HepG2 (cell line): ENCODE results near the gene SLC35F3. TPM values are rescaled to one million over a fixed set of nuclear protein-coding genes. Genes with fewer than 3 reads are reported as not detected.

ENCODE experiments used
- ATAC-seq: fragments of 200-7000 bp; cut with Tn5 transposase; 3 replicates; pipeline ENCODE4 v1.9.1; 2020; ENCODE audit warnings: mild to moderate bottlenecking, moderate library complexity
- BruUV-seq: library from RNA; stranded (reverse); fragments of 400-500 nt; replicated peaks from 2 replicates; lab custom pipeline; 2021; lab: Mats Ljungman, UMichigan
- CTCF ChIA-PET: fragments of 300-600 bp; formaldehyde crosslinking; extraction: SDS; loops from one replicate; lab custom pipeline; 2021; ENCODE audit warnings: low total read pairs, inconsistent platforms, low intra/inter-chr PET ratio; lab: Yijun Ruan, JAX
- POLR2A ChIA-PET: fragments of 350-600 bp; sonication (Branson Sonifier 250); formaldehyde crosslinking; loops from one replicate; lab custom pipeline; 2020; ENCODE audit warnings: antibody characterized with exemption, inconsistent platforms; lab: Yijun Ruan, JAX
- DNase-seq: peaks from one replicate; pipeline ENCODE4 v3.0.0-alpha.2; 2015; ENCODE audit warnings: low spot score
- FAIRE-seq: peaks from 3 replicates; lab custom pipeline; 2011; peaks lifted over from hg19 to GRCh38; lab: Jason Lieb, UNC
- H2AFZ ChIP-seq: one replicate; pipeline ENCODE4 v1.6.1; 2011; ENCODE audit warnings: low read length, inconsistent platforms
- H3K27ac ChIP-seq: fragments of 300-600 bp; 3 replicates; pipeline ENCODE4 v1.8.0; 2011; ENCODE audit warnings: mixed run types, mild to moderate bottlenecking, mixed read lengths, low read length, inconsistent platforms; ENCODE audit not compliant: insufficient read depth; ENCODE audit errors: extremely low read length
- H3K27me3 ChIP-seq, 2 experiments: fragments of 200-600 bp in 1 of 2; 2 replicates in 1 of 2; 3 replicates in 1 of 2; pipeline versions ENCODE4 v1.6.0 to v1.8.0; 2011; ENCODE audit warnings: low read length in 2 of 2, mild to moderate bottlenecking in 2 of 2, moderate library complexity in 2 of 2, inconsistent platforms in 1 of 2; ENCODE audit not compliant: insufficient read depth in 2 of 2, control insufficient read depth in 1 of 2
- H3K36me3 ChIP-seq, 2 experiments: fragments of 200-600 bp in 1 of 2; replicated peaks in 1 of 2; 2 replicates in 1 of 2; 3 replicates in 1 of 2; pipeline versions ENCODE4 v1.5.1 to v1.8.0; 2011; ENCODE audit warnings: low read length in 2 of 2, inconsistent platforms in 1 of 2; ENCODE audit not compliant: insufficient read depth in 2 of 2, control insufficient read depth in 1 of 2
- H3K4me1 ChIP-seq: 2 replicates; pipeline ENCODE4 v1.5.1; 2012; ENCODE audit warnings: low read length, inconsistent platforms; ENCODE audit not compliant: insufficient read depth
- H3K4me2 ChIP-seq: 2 replicates; pipeline ENCODE4 v1.6.0; 2011; ENCODE audit warnings: low read depth, low read length, inconsistent platforms
- H3K4me3 ChIP-seq, 3 experiments: fragments of 200-600 bp in 1 of 3; sonication (generic), shearing (Covaris generic) in 1 of 3; replicated peaks in 1 of 3; 2 replicates each; pipeline ENCODE4 v1.5.1; 2011 to 2016; ENCODE audit warnings: low read length in 3 of 3, inconsistent platforms in 2 of 3, low read depth in 2 of 3, mild to moderate bottlenecking in 2 of 3, control low read depth in 1 of 3, mixed read lengths in 1 of 3; ENCODE audit not compliant: insufficient read depth in 1 of 3
- H3K79me2 ChIP-seq: one replicate; pipeline ENCODE4 v1.6.1; 2011; ENCODE audit warnings: low read length, inconsistent platforms; ENCODE audit not compliant: insufficient read depth
- H3K9ac ChIP-seq: 2 replicates; pipeline ENCODE4 v1.6.0; 2011; ENCODE audit warnings: mild to moderate bottlenecking, low read depth, low read length, inconsistent platforms; ENCODE audit not compliant: insufficient read depth
- H3K9me3 ChIP-seq: 2 replicates; pipeline ENCODE4 v1.5.1; 2012; ENCODE audit warnings: mild to moderate bottlenecking, low read length
- H4K20me1 ChIP-seq: 2 replicates; pipeline ENCODE4 v1.6.0; 2011; ENCODE audit warnings: inconsistent platforms, mild to moderate bottlenecking, low read length, moderate library complexity; ENCODE audit not compliant: insufficient read depth
- AGO2 ChIP-seq: fragments of 200-400 bp; formaldehyde crosslinking; optimal IDR thresholded peaks from 2 replicates; pipeline ENCODE3; 2017; ENCODE audit warnings: mild to moderate bottlenecking, low read depth, low read length, moderate library complexity
- ARID3A ChIP-seq: IDR thresholded peaks from 2 replicates; pipeline ENCODE4 v1.6.1; 2012; ENCODE audit warnings: low read depth, low read length, improper control_type of control experiment
- BRCA1 ChIP-seq: sonication (generic); formaldehyde crosslinking; IDR thresholded peaks from 2 replicates; pipeline ENCODE4 v1.4.0; 2020; ENCODE audit warnings: missing genetic modification reagents
- HOXA9 ChIP-seq: sonication (generic); formaldehyde crosslinking; IDR thresholded peaks from 2 replicates; pipeline ENCODE4 v1.8.1; 2022; ENCODE audit warnings: missing genetic modification reagents, mild to moderate bottlenecking, moderate library complexity, borderline replicate concordance
- KAT8 ChIP-seq: IDR thresholded peaks from 2 replicates; pipeline ENCODE4 v1.6.1; 2016; ENCODE audit warnings: missing genetic modification reagents, missing compliant biosample characterization
- KLF11 ChIP-seq: IDR thresholded peaks from 2 replicates; pipeline ENCODE4 v1.6.1; 2016; ENCODE audit warnings: missing compliant biosample characterization
- MYNN ChIP-seq: sonication (generic); formaldehyde crosslinking; IDR thresholded peaks from 2 replicates; pipeline ENCODE4 v1.4.0; 2020; ENCODE audit warnings: mild to moderate bottlenecking, low read depth, missing genetic modification reagents
- PHF8 ChIP-seq: sonication (generic); formaldehyde crosslinking; IDR thresholded peaks from 2 replicates; pipeline ENCODE4 v1.5.0; 2020; ENCODE audit warnings: missing genetic modification reagents
- RFX3 ChIP-seq: IDR thresholded peaks from 2 replicates; pipeline ENCODE4 v1.6.1; 2016; ENCODE audit warnings: missing biosample characterization, missing genetic modification reagents
- SIX4 ChIP-seq: sonication (generic); formaldehyde crosslinking; IDR thresholded peaks from 2 replicates; pipeline ENCODE4 v1.4.0; 2020; ENCODE audit warnings: missing genetic modification reagents
- ZBTB25 ChIP-seq: IDR thresholded peaks from 2 replicates; pipeline ENCODE4 v1.6.1; 2018; ENCODE audit warnings: missing genetic modification reagents
- WGBS: methylation state at CpG from one replicate; pipeline ENCODE4 v1.1.6; 2017; ENCODE audit warnings: low lambda C conversion rate; 5-methylcytosine and 5-hydroxymethylcytosine counted together
- in situ Hi-C: cut with HindIII; loops from 2 replicates; pipeline ENCODE4 v1.10.0; 2017; ENCODE audit warnings: low pct_unique_long_range_greater_than_20kb; ENCODE audit not compliant: extremely low pct_ligation_motif_present
- intact Hi-C: fragments of 100-400 bp; cut with micrococcal nuclease; formaldehyde crosslinking; loops from one replicate; pipeline ENCODE4 v1.10.0; 2022; ENCODE audit not compliant: unreplicated experiment
- polyA plus RNA-seq, 8 experiments: library from polyadenylated mRNA; depleted of rRNA in 3 of 8; stranded (reverse) in 7 of 8; unstranded in 1 of 8; fragments of >200 nt; fragmentation: Illumina TruSeq in 4 of 8; extraction: Trizol in 4 of 8; gene quantifications; 2 replicates each; pipeline versions ENCODE4 v1.2.1 to v1.2.3, GENCODE V29; 2011 to 2016; ENCODE audit warnings: low read depth in 4 of 8, missing spikeins in 1 of 8, mixed read lengths in 1 of 8; ENCODE audit not compliant: insufficient read depth in 1 of 8
- total RNA-seq, 5 experiments: library from RNA; depleted of rRNA; stranded (reverse); fragments of >200 nt; fragmentation: Illumina TruSeq; extraction: Trizol; gene quantifications; 2 replicates each; pipeline ENCODE4 v1.2.3, GENCODE V29; 2016; ENCODE audit warnings: low read depth in 1 of 5

Gene SLC35F3
- total and polyA plus RNA-seq, 2 of the 13 experiments (the other 11 are each of a cell fraction or from before 2014, with no cell fraction given) = not detected

- DNase-seq = no peak
- intact Hi-C loops = no loop called here
- Histone ChIP-seq H3K4me3 (no peak overlapping the region), H4K20me1 (no peaks in the 10 kb centered on the region), H3K4me1 (no peaks in the 10 kb centered on the region), H3K9me3 (no peaks in the 10 kb centered on the region), H3K4me2 (no peak overlapping the region), H3K79me2 (no peaks in the 10 kb centered on the region), H3K36me3 (no peaks in the 10 kb centered on the region), H3K27ac (no peak overlapping the region)
- FAIRE-seq = no peak
- ChIA-PET POLR2A (no interaction called here), CTCF (no interaction called here)
- no peak for ATAC-seq
- TF ChIP-seq AGO2 = no peak
- TF ChIP-seq HOXA9 (CRISPR knock-in tag) = no peak
- TF ChIP-seq BRCA1 (CRISPR knock-in tag) = no peak
- TF ChIP-seq KAT8 (CRISPR knock-in tag) = no peak
- TF ChIP-seq ZBTB25 = no peak
- no peak for TF ChIP-seq KLF11 (CRISPR knock-in tag)
- TF ChIP-seq SIX4 (CRISPR knock-in tag) = no peak
- no peak for TF ChIP-seq PHF8 (CRISPR knock-in tag)
- TF ChIP-seq MYNN (CRISPR knock-in tag) = no peak
- no peak for TF ChIP-seq ARID3A
- TF ChIP-seq RFX3 = no peak
- TF ChIP-seq, all 625 proteins: peak for 0
- 5% methylated on average over 6 of the region's 6 CpGs for WGBS
- in situ Hi-C loops = no loop called here
- BruUV-seq = no TSS peak
- H3K9ac ChIP-seq = no peak overlapping the region
- no peak overlapping the region for H2AFZ ChIP-seq
- H3K27me3 ChIP-seq = peaks cover 0 to 7% of the 10 kb centered on the region in 2 experiments; a peak in 1 of 5 replicates
Observed at GRCh38 chr1:233998891-233999290, 94.4 kb downstream of the SLC35F3 start.
